CD14-positive monocyte (primary cell): ENCODE data around the gene NR2C2. TPM values are rescaled to one million over a fixed set of nuclear protein-coding genes. Genes with fewer than 3 reads are reported as not detected.

Experiments
- DNase-seq, 3 donors: peaks; one replicate each; pipeline ENCODE4 v3.0.0-alpha.2; 2011 to 2022
- H2AFZ ChIP-seq: 2 replicates; pipeline ENCODE4 v1.6.0; 2012; ENCODE audit warnings: mild to moderate bottlenecking, low read depth, low read length, inconsistent platforms; ENCODE audit not compliant: insufficient read depth, poor library complexity, severe bottlenecking
- H3K27ac ChIP-seq, 2 donors: 1 replicate in 1 of 2; 2 replicates in 1 of 2; pipeline ENCODE4 v1.5.1; 2012 to 2013; ENCODE audit warnings: low read length in 2 of 2, control low read depth in 1 of 2, inconsistent platforms in 1 of 2, low read depth in 1 of 2, mild to moderate bottlenecking in 1 of 2
- H3K27me3 ChIP-seq, 2 donors: one replicate each; pipeline versions ENCODE4 v1.6.0 to v1.6.1; 2011 to 2013; ENCODE audit warnings: low read length in 2 of 2; ENCODE audit not compliant: control insufficient read depth in 2 of 2, insufficient read depth in 2 of 2
- H3K36me3 ChIP-seq, 2 donors: replicated peaks in 1 of 2; 1 replicate in 1 of 2; 2 replicates in 1 of 2; pipeline versions ENCODE4 v1.5.1 to v1.6.1; 2012 to 2013; ENCODE audit warnings: low read length in 2 of 2, control low read depth in 1 of 2, inconsistent platforms in 1 of 2, mild to moderate bottlenecking in 1 of 2; ENCODE audit not compliant: insufficient read depth in 2 of 2, control insufficient read depth in 1 of 2
- H3K4me1 ChIP-seq, 2 donors: 1 replicate in 1 of 2; 2 replicates in 1 of 2; pipeline versions ENCODE4 v1.5.1 to v1.6.1; 2012 to 2013; ENCODE audit warnings: low read length in 2 of 2, control low read depth in 1 of 2, inconsistent platforms in 1 of 2, mild to moderate bottlenecking in 1 of 2, moderate library complexity in 1 of 2; ENCODE audit not compliant: insufficient read depth in 2 of 2, control insufficient read depth in 1 of 2
- H3K4me2 ChIP-seq: replicated peaks from 2 replicates; pipeline ENCODE3; 2012; ENCODE audit warnings: low read length, moderate library complexity, mild to moderate bottlenecking; ENCODE audit not compliant: poor library complexity, severe bottlenecking; ENCODE audit errors: extremely low read depth
- H3K4me3 ChIP-seq, 3 experiments: fragments of 200-600 bp in 1 of 3; sonication (generic) in 1 of 3; replicated peaks in 1 of 3; 1 replicate in 2 of 3; 2 replicates in 1 of 3; pipeline ENCODE4 v1.5.1; 2011 to 2013; ENCODE audit warnings: low read length in 3 of 3, mild to moderate bottlenecking in 3 of 3, control low read depth in 2 of 3, low read depth in 2 of 3, inconsistent platforms in 1 of 3, moderate library complexity in 1 of 3
- H3K79me2 ChIP-seq: 2 replicates; pipeline ENCODE4 v1.6.0; 2012; ENCODE audit warnings: mild to moderate bottlenecking, control low read depth, inconsistent platforms, low read length, moderate library complexity; ENCODE audit not compliant: insufficient read depth
- H3K9ac ChIP-seq: 2 replicates; pipeline ENCODE4 v1.6.0; 2017; ENCODE audit warnings: low read length, mild to moderate bottlenecking; ENCODE audit not compliant: insufficient read depth, poor library complexity, severe bottlenecking
- H3K9me3 ChIP-seq, 2 donors: replicated peaks in 1 of 2; 1 replicate in 1 of 2; 2 replicates in 1 of 2; pipeline versions ENCODE4 v1.5.1 to v1.6.1; 2012 to 2013; ENCODE audit warnings: low read length in 2 of 2, control low read depth in 1 of 2; ENCODE audit not compliant: control insufficient read depth in 1 of 2, insufficient read depth in 1 of 2
- H4K20me1 ChIP-seq: 2 replicates; pipeline ENCODE4 v1.6.0; 2012; ENCODE audit warnings: mild to moderate bottlenecking, low read length, control low read depth, moderate library complexity; ENCODE audit not compliant: insufficient read depth
- H3K27ac Mint-ChIP-seq, 7 donors: one replicate each; pipeline ENCODE4 v1.8.0; 2020; ENCODE audit warnings: mild to moderate bottlenecking in 7 of 7, mixed read lengths in 7 of 7, moderate library complexity in 6 of 7, inconsistent platforms in 2 of 7
- H3K27me3 Mint-ChIP-seq, 3 donors: one replicate each; pipeline ENCODE4 v1.8.0; 2021 to 2022; ENCODE audit warnings: low read depth in 3 of 3, mild to moderate bottlenecking in 3 of 3, mixed read lengths in 3 of 3, moderate library complexity in 3 of 3, inconsistent platforms in 1 of 3
- H3K36me3 Mint-ChIP-seq, 2 donors: one replicate each; pipeline ENCODE4 v1.8.0; 2020; ENCODE audit warnings: mixed read lengths in 2 of 2, inconsistent platforms in 1 of 2, mild to moderate bottlenecking in 1 of 2
- H3K4me1 Mint-ChIP-seq: one replicate; pipeline ENCODE4 v1.8.0; 2020; ENCODE audit warnings: mild to moderate bottlenecking, mixed read lengths
- H3K4me3 Mint-ChIP-seq, 2 donors: one replicate each; pipeline ENCODE4 v1.8.0; 2020; ENCODE audit warnings: mild to moderate bottlenecking in 2 of 2, mixed read lengths in 2 of 2, moderate library complexity in 1 of 2
- H3K9me3 Mint-ChIP-seq, 7 donors: one replicate each; pipeline ENCODE4 v1.8.0; 2020 to 2022; ENCODE audit warnings: mixed read lengths in 7 of 7, mild to moderate bottlenecking in 6 of 7, moderate library complexity in 6 of 7, inconsistent platforms in 2 of 7
- WGBS: methylation state at CpG from one replicate; pipeline ENCODE4 v1.1.5; 2013; ENCODE audit warnings: missing lambda C conversion rate; ENCODE audit not compliant: insufficient coverage; 5-methylcytosine and 5-hydroxymethylcytosine counted together
- intact Hi-C, 2 donors: fragments of 100-400 bp; cut with micrococcal nuclease; formaldehyde crosslinking; loops; one replicate each; pipeline versions ENCODE4 v1.15.0 to v1.15.1; 2023
- polyA plus RNA-seq, 3 donors: library from polyadenylated mRNA; depleted of rRNA in 1 of 3; unstranded in 2 of 3; stranded (reverse) in 1 of 3; fragments of 300-500 nt in 2 of 3; fragments of >200 nt in 1 of 3; fragmentation: Illumina TruSeq in 2 of 3; gene quantifications; 1 replicate in 2 of 3; 2 replicates in 1 of 3; pipeline ENCODE4 v1.2.3, GENCODE V29; 2012 to 2021
- TF ChIP-seq, protein P1 (sequence below): fragments of 200-600 bp; IDR thresholded peaks from one replicate; pipeline ENCODE4 v1.8.0; 2022; ENCODE audit warnings: antibody characterized with exemption, mild to moderate bottlenecking

NR2C2 gene
- polyA plus RNA-seq, 3 donors = 3.4 to 24.9 (median 3.8) TPM

DNA sequence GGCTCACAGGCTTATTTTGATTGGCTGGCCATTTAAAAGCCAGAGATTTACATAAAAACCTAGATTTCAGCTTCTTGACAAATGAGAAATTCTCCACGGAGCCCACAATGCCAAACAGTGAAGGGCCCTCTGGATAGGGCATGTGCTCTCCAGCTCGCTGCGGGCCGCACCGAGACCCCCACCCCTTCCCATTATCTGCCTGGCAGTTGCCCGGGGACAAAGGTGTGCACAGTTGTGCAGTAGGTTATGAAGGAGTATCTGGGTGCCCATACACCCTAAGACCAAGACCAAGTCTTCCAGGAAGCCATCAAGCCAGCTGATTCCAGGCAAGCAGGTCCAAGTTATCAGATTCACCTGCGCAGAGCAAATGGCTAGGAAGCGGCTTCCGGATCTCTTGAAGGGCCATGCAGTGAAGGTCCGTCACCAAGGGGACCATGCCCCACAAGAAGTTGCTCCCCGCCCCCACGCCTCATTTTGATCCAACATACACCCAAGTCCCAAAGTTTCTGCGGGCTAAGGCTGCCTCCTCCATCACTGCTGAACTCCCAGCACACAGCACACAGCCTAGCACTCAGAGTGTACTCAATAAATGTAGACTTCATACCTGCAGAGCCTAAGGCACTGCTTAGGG lies 116.4 kb downstream of the NR2C2 start:
- peak overlapping the region; percentile 68 to 94 (median 80) for H3K4me3 ChIP-seq
- no peaks in the 10 kb centered on the region for H3K27me3 ChIP-seq
- Mint-ChIP-seq H3K4me1 (peaks cover 21% of the 10 kb centered on the region), H3K27me3 (peaks cover 0 to 2% (median 2%) of the 10 kb centered on the region in 3 donors), H3K9me3 (peaks cover 0 to 2% (median 0%) of the 10 kb centered on the region in 7 donors), H3K36me3 (peaks cover 11 to 28% of the 10 kb centered on the region in 2 donors), H3K27ac (peak overlapping the region in 5 of 7 donors; percentile 54 to 90 (median 69)), H3K4me3 (peak overlapping the region; percentile 96 to 97)
- no peaks in the 10 kb centered on the region for H3K9me3 ChIP-seq
- peak overlapping the region in 1 of 2 donors; percentile 84 for H3K27ac ChIP-seq
- intact Hi-C loops = loop anchor here (10.0 kb wide), 5 partner anchors 109 to 939 kb away; partner anchors contain the start of genes CCDC174 (in 1 of the 2), CHCHD4 (in 1 of the 2), NR2C2 (in 1 of the 2) and TMEM43 (in 1 of the 2)
- peaks cover 12% of the 10 kb centered on the region for H4K20me1 ChIP-seq
- H3K4me1 ChIP-seq = peaks cover 20 to 25% of the 10 kb centered on the region in 2 donors
- 96% methylated on average over 7 of the region's 13 CpGs for WGBS
- DNase-seq = no peak
- peak overlapping the region; percentile 89 for H2AFZ ChIP-seq
- peaks cover 34% of the 10 kb centered on the region for H3K79me2 ChIP-seq
- peak overlapping the region; percentile 89 for H3K9ac ChIP-seq
- TF ChIP-seq, protein P1, sequence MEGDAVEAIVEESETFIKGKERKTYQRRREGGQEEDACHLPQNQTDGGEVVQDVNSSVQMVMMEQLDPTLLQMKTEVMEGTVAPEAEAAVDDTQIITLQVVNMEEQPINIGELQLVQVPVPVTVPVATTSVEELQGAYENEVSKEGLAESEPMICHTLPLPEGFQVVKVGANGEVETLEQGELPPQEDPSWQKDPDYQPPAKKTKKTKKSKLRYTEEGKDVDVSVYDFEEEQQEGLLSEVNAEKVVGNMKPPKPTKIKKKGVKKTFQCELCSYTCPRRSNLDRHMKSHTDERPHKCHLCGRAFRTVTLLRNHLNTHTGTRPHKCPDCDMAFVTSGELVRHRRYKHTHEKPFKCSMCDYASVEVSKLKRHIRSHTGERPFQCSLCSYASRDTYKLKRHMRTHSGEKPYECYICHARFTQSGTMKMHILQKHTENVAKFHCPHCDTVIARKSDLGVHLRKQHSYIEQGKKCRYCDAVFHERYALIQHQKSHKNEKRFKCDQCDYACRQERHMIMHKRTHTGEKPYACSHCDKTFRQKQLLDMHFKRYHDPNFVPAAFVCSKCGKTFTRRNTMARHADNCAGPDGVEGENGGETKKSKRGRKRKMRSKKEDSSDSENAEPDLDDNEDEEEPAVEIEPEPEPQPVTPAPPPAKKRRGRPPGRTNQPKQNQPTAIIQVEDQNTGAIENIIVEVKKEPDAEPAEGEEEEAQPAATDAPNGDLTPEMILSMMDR = no peak
- H3K36me3 ChIP-seq = peaks cover 8 to 10% of the 10 kb centered on the region in 2 donors
- peak overlapping the region; percentile 94 for H3K4me2 ChIP-seq

DNA sequence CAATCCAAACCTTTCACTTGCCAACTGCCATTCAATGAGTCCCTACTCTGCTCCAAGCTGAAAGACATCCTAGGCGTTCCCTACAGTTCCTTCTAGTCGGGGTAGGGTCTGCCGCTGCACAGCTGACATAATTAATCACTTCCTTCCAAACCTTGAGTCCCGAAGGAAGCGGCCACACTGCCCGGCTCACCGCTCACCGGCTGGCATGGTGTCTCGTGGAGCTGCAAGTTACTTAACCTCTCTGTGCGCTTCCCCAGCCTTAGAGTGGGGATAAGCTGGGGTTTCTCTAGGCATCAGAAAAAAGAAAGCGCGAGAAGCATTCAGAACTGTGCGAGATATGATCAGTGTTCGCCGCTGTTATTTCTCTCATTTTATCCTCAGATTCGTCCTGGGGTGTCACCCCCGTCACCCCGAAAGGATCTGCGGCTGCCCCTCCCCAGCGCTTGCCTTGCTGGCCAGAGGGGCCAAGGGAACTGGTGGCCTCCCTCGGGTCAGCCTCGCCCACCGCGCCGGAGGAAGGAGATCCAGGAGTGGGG lies 117.0 kb downstream of the NR2C2 start:
- no peaks in the 10 kb centered on the region for H3K27me3 ChIP-seq
- 0% methylated on average over 16 of the region's 25 CpGs for WGBS
- H3K36me3 Mint-ChIP-seq = peaks cover 6 to 22% of the 10 kb centered on the region in 2 donors

More for the DNA sequence above, 117.0 kb downstream of the NR2C2 start:
- Histone ChIP-seq H3K79me2 (peaks cover 31% of the 10 kb centered on the region), H3K4me2 (peak overlapping the region; percentile 94), H3K4me1 (peaks cover 20 to 25% of the 10 kb centered on the region in 2 donors), H3K27ac (peak overlapping the region; percentile 69 to 84), H3K36me3 (peaks cover 2 to 5% of the 10 kb centered on the region in 2 donors), H3K9me3 (no peaks in the 10 kb centered on the region), H3K9ac (peak overlapping the region; percentile 89), H4K20me1 (peaks cover 12% of the 10 kb centered on the region), H3K4me3 (peak overlapping the region; percentile 68 to 94 (median 80)), H2AFZ (peak overlapping the region; percentile 89)
- TF ChIP-seq, protein P1 = no peak
- DNase-seq = peak; percentile 22 to 42 (median 26)
- Mint-ChIP-seq H3K27me3 (peaks cover 0 to 2% (median 0%) of the 10 kb centered on the region in 3 donors), H3K27ac (peak overlapping the region; percentile 69 to 97 (median 95)), H3K9me3 (peaks cover 0 to 2% (median 0%) of the 10 kb centered on the region in 7 donors), H3K4me3 (peak overlapping the region; percentile 96 to 97), H3K4me1 (peaks cover 21% of the 10 kb centered on the region)
- intact Hi-C loops = loop anchor here (10.0 kb wide), 5 partner anchors 110 to 940 kb away; partner anchors contain the start of genes CCDC174 (in 1 of the 2), CHCHD4 (in 1 of the 2), NR2C2 (in 1 of the 2) and TMEM43 (in 1 of the 2)
